ENCODE measurements around the gene GPATCH2. TPM values are rescaled to one million over a fixed set of nuclear protein-coding genes. Genes with fewer than 3 reads are reported as not detected.

Gene GPATCH2
- 1 to 10 TPM; 1.8 to 6.3 (median 3.3) TPM for polyA plus RNA-seq

DNA sequence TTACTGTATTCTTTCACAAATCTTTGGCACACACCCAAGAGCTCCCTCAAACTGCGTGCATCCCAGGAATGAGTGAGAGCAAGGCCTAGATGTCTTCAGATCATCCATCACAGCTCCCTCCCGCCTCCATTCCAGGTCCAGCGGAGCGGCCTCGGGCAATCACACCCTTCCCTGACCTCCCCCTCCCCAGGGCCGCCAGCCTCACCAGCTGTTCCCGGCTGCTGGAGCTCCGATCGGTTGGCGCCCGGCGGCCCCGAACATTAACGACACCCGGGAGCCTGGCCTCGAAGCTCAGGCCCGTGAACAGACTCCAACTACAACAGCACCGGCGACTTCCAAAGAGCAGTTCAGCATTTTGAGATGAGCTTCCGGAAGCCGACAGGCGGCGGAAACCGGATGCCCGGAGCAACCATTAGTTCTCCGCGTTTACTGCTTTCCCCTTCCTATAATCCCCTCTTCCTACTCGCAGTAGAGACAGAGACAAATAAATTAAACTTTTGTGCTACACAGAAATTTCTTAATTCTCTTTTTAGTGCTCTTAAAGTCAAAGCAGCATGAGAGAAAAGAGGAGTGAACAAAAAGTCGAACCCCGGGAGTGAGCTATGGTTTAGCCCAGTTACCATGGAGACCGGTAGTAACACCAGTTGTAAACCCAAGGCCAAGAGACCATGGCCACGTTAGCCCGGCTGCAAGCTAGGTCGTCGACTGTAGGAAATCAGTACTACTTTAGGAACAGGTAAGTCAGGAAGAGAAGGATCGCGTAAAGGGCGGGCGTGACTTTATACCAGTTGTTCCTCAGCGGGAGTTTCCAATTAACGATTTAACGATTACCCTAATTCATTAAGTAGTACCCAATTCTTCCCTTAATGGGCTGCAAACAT lies at the start of gene GPATCH2, which contains the start of gene SPATA17:
Gene GPATCH2, minus strand, starts transcription at position 380 of the 881 bp plus-strand sequence. Its CDS starts 119 bp downstream, at position 261.
Gene SPATA17, plus strand, starts transcription at position 634 of the 881 bp plus-strand sequence. Its CDS starts 35 bp downstream, at position 669.
- peak within 1 kb of the TSS; percentile 21 for H3K27ac ChIP-seq (ENCODE audit: low read depth, low read length)
- 1% methylated on average over 42 of the region's 42 CpGs for WGBS, 3 donors

GRCh38 chr1:217674028-217674729 lies 43.3 kb upstream of the GPATCH2 start:
- WGBS, 3 donors, result 56 to 64% (median 63%) methylated on average over 4 of the region's 4 CpGs
- H3K27ac ChIP-seq (ENCODE audit: low read depth, low read length), result no peak overlapping the region

GRCh38 chr1:217673387-217673786 lies 42.5 kb upstream of the GPATCH2 start:
- H3K27ac ChIP-seq (ENCODE audit: low read depth, low read length), result no peak overlapping the region
- 72 to 79% (median 77%) methylated on average over 2 of the region's 2 CpGs for WGBS, 3 donors

GRCh38 chr1:217668351-217668940 lies 37.6 kb upstream of the GPATCH2 start:
- H3K27ac ChIP-seq (ENCODE audit: low read depth, low read length), result no peak overlapping the region
- 58 to 68% (median 60%) methylated on average over 2 of the region's 2 CpGs for WGBS, 3 donors

DNA sequence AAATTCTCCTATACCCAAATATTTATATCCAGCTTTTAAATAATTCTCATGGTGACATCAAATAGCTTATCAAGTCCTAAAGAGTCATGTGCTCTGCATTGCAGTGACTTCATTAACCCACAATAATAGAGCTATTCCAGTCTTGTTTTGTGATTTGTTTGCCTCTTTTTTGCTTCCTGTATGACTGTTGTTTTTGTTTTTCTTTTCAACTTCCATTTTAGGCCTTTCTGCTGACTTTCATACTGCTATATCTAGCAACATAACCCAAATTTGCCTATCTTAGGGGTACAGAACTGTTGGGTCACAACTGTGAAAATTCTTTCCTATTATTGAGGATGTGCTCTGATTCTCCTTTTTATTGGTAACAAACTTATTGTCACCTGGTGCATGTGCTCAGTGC lies 30.5 kb upstream of the GPATCH2 start:
- H3K27ac ChIP-seq (ENCODE audit: low read depth, low read length), result no peak overlapping the region

- 58 to 65% (median 61%) methylated on average over 5 of the region's 5 CpGs for WGBS, 3 donors
- H3K27ac ChIP-seq (ENCODE audit: low read depth, low read length), result no peak overlapping the region
Measured at GRCh38 chr1:217660353-217661062, 29.6 kb upstream of the GPATCH2 start.

- 90 to 94% (median 94%) methylated on average over 4 of the region's 4 CpGs for WGBS, 3 donors
- H3K27ac ChIP-seq (ENCODE audit: low read depth, low read length), result no peak overlapping the region
Measured at GRCh38 chr1:217650674-217651073, 19.8 kb upstream of the GPATCH2 start.

GRCh38 chr1:217647791-217648190 lies 16.9 kb upstream of the GPATCH2 start:
- WGBS, 3 donors, result 88 to 91% (median 90%) methylated on average over 13 of the region's 13 CpGs
- H3K27ac ChIP-seq (ENCODE audit: low read depth, low read length), result no peak overlapping the region

GRCh38 chr1:217642455-217642854 lies 11.6 kb upstream of the GPATCH2 start:
- no peak overlapping the region for H3K27ac ChIP-seq (ENCODE audit: low read depth, low read length)
- 65 to 68% (median 68%) methylated on average over 6 of the region's 6 CpGs for WGBS, 3 donors

- 16 to 26% (median 20%) methylated on average over 3 of the region's 3 CpGs for WGBS, 3 donors
- H3K27ac ChIP-seq (ENCODE audit: low read depth, low read length), result no peak overlapping the region
Measured at GRCh38 chr1:217627431-217627830, 3.5 kb downstream of the GPATCH2 start.

DNA sequence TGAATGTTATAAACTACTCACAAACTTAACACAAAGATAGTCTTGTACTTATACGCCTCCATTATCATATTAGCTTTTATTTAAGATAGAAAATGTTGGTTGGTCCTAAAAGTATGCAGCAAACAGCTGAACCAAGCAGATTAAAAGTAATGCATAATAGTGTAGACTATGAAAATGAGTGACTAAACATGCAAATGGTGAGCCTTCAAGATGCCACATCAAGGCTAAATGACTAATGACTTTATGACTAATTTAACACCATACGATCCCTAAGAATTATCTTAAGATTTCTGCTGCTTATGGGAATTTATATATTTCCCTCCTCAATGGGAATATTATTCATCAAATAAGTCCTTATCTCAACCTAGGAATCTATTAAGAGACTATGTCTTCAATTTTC lies 4.6 kb downstream of the GPATCH2 start:
- WGBS, 3 donors, result 93 to 98% (median 95%) methylated on average over 2 of the region's 2 CpGs
- no peak overlapping the region for H3K27ac ChIP-seq (ENCODE audit: low read depth, low read length)

DNA sequence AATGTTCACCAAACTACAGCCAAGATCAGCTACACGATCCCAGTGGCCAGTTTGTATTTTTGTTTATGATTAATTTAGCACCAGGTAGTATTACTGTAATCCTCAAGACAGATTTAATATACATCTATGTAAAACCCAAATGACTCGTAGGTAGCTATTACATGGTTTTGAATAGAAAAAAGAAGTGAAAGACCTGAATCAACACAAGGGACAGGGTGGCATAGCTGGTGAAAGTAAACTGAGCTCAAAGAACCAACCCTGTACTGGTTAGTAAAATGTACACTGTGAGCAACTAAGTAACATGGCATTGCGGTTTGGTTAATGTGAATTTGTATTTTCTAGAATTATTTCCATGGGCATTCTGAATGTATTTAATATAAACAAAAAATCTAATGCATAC lies 8.8 kb downstream of the GPATCH2 start:
- H3K27ac ChIP-seq (ENCODE audit: low read depth, low read length), result no peak overlapping the region
- WGBS, 3 donors, result 93 to 95% (median 93%) methylated on average over 3 of the region's 3 CpGs

DNA sequence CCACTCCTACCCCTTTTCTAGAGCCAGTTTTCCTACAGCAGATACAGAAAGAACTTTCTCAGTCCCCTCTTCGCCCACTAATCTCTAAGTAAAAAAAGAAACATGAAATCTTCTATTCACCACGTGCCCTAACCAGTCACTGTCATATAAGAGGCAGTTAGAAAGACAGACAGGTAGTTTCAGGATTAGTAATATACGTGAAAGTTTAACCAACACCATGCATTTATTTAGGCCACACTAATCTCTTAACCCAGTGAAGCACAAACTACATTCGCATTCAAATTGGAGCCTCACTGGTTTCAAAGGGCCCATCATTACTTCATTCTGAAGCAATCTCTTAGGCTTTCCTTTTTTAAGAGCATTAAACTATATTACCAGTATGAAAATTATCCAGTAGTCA lies 10.1 kb downstream of the GPATCH2 start:
- WGBS, 3 donors, result 87 to 95% (median 89%) methylated on average over 4 of the region's 4 CpGs
- no peak overlapping the region for H3K27ac ChIP-seq (ENCODE audit: low read depth, low read length)

DNA sequence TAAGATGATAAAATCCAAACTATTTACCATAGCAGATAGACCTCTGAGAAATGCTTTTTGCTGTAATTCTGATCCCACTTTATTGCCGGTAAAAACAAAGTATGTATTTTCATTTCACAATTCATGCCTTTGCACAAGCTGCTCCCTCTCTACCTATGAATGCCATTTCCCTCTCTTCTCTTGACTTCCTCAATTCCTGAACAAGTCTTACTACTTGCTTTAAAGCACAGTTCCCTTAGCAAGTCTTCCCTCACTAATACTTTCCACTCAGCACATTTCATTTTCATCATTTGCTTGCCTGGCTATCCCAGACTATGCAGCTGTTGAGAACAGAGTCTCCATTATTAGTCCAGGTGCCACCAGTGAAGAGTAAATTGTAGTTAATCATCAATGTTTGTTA lies 13.8 kb downstream of the GPATCH2 start:
- H3K27ac ChIP-seq (ENCODE audit: low read depth, low read length), result no peak overlapping the region
- 54 to 80% (median 57%) methylated on average over 1 of the region's 1 CpG for WGBS, 3 donors

DNA sequence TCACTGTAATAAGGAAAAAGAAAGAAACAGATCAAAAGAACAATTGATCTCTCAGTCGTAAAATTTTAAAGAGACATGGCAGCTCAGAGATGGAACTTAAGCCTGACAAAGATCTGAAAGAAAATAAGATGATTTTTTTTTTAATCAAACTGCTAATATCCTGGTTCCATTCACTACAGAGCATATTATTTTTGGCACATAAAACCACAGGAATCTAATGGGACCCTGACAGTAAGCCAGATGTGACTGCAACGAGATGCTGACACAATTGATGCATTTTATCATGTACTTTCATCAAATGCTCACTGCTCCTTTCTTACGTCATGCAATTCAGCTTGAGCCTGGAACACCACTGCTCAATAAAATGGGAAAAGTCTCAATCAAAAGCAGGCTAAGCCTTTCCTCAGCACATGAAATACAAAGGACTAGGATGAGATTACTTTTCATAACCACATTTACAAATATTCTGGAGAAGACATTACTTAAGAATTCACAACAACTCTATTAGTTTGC lies 16.6 kb downstream of the GPATCH2 start:
- no peak overlapping the region for H3K27ac ChIP-seq (ENCODE audit: low read depth, low read length)
- 74 to 84% (median 79%) methylated on average over 3 of the region's 3 CpGs for WGBS, 3 donors

- H3K27ac ChIP-seq (ENCODE audit: low read depth, low read length), result no peak overlapping the region
- WGBS, 3 donors, result 78 to 93% (median 83%) methylated on average over 1 of the region's 1 CpG
Measured at GRCh38 chr1:217605390-217605789, 25.5 kb downstream of the GPATCH2 start.

GRCh38 chr1:217602380-217602779 lies 28.5 kb downstream of the GPATCH2 start:
- H3K27ac ChIP-seq (ENCODE audit: low read depth, low read length), result no peak overlapping the region

- H3K27ac ChIP-seq (ENCODE audit: low read depth, low read length), result no peak overlapping the region
- WGBS, 3 donors, result 63 to 80% (median 65%) methylated on average over 2 of the region's 2 CpGs
Measured at GRCh38 chr1:217599154-217599553, 31.7 kb downstream of the GPATCH2 start.

Measured in adipose tissue (tissue), 3 donors.